ENCODE results near the gene FUT2. TPM values are rescaled to one million over a fixed set of nuclear protein-coding genes. Genes with fewer than 3 reads are reported as not detected.

Gene FUT2
- not detected in 2 replicates for total RNA-seq

GRCh38 chr19:48695743-48696352, at the start of gene FUT2:
Gene FUT2 (plus strand): TSS chr19:48695971. CDS start chr19:48702957, 6,986 bp downstream.

GRCh38 chr19:48646001-48646721, 49.6 kb upstream of the FUT2 start, which contains the start of gene CA11:
Gene CA11 (minus strand): TSS chr19:48646187. CDS start chr19:48645632, 555 bp downstream.

DNA sequence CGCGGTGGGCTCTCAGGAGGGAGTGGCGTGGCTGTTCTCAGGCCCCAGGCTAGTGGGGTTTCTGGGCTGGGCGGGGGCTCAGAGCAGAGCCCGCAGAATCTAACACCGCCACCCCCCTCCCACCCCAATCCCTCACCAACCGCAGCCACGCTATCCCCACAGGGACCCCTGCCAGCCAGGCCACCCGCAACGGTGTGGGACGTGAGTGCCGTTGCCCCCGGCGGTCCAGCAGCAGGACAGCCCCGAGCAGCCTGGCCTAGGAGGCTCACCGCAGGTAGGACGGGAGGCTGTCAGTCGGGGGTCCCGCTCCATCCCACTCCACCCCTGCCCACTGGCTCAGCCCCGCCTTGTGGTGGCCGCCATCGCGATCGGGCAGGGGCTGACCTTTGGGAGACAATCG, 22.8 kb upstream of the FUT2 start, which contains the start of gene NTN5:
Gene NTN5, minus strand, starts transcription at position 24 of the 400 bp plus-strand sequence. CDS start 2,031 bp downstream, outside the sequence.

GRCh38 chr19:48719263-48720171, 23.7 kb downstream of the FUT2 start, which contains the start of gene MAMSTR:
Gene MAMSTR (minus strand): TSS chr19:48719725. CDS start chr19:48719031, 694 bp downstream.

DNA sequence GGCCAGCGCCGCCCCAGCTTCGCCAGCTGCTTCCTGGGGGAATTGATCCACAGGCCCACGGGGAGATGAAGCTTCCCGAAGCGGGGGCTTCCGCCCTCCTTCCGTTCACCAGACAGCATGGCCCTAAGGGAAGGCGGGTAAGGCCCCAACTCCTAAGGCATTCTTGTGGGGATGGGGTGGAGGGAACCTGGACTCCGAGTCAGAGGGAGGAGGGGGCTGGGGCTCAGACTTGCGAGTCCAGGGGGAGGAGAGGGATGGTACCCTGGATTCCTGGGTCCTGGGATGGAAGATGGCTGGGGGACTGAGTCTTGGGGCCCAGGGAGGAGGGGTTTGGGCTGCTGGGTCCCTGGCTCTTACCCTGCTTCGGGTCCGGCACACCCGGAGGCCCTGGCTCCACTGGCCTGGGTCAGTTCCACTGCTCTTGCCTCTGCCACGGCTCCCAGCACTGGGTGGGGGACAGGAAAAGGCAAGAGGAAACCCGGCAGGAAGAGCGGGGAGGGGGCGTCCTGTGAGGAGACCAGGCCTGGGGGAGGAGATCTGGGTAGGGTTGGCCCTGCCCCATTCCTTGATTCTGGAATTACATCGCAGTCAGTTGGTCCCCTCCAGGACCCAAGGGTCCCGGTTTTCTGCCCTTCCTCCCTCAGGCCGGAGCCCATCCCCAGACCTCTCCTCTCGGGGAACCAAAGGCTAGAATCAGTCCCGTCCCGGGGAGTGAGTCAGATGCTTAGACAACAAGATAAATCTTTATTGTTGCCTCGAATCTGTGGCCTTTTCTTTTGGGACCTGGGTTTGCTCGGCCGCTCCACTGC, 44.6 kb downstream of the FUT2 start, which contains the start of gene RASIP1:
Gene RASIP1, minus strand, starts transcription at position 447 of the 809 bp plus-strand sequence. Its CDS starts 328 bp downstream, at position 119.

GRCh38 chr19:48746738-48747575, 51.2 kb downstream of the FUT2 start, which contains the start of gene IZUMO1:
Gene IZUMO1 (minus strand): TSS chr19:48746909. CDS start chr19:48745859, 1,050 bp downstream.

GRCh38 chr19:48752496-48753365, 57.0 kb downstream of the FUT2 start, which contains the start of gene FUT1:
Gene FUT1 (minus strand): TSS chr19:48752641. CDS start chr19:48751281, 1,360 bp downstream.

DNA sequence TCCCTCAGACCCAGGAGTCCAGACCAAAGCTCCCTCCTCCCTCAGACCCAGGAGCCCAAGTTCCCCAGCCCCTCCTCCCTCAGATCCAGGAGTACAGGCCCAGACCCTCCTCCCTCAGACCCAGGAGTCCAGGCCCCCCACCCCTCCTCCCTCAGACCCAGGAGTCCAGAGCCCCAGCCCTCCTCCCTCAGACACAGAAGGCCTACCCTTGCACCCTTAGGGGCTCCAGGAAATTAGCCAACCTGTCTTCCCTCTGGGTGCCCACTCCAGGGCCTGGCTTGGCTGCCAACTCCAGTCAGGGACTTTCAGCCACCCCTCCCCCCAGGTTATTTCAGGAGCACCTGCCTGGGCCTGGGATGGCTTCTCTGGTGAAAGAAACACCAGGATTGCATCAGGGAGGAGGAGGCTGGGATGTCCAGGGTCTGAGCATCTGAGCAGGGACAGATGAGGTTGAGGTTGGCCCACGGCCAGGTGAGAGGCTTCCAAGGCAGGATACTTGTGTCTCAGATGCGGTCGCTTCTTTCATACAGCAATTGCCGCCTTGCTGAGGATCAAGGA, 59.4 kb downstream of the FUT2 start, which contains the start of gene FGF21:
Gene FGF21, plus strand, starts transcription at position 441 of the 558 bp plus-strand sequence. CDS start 713 bp downstream, outside the sequence.

Other genes starting within 250 kb of the FUT2 start
- gene GRWD1, start 250.0 kb upstream of the FUT2 start, total RNA-seq, result 21.0 and 23.2 TPM in 2 replicates
- gene KCNJ14, start 240.4 kb upstream of the FUT2 start, total RNA-seq, result 0.65 TPM in 2 replicates
- gene CYTH2, start 226.6 kb upstream of the FUT2 start, total RNA-seq, result 29.4 and 35.8 TPM in 2 replicates
- gene LMTK3, start 184.1 kb upstream of the FUT2 start, total RNA-seq, result under 0.01 and 0.11 TPM in 2 replicates
- not detected in 2 replicates for gene SULT2B1, start 143.8 kb upstream of the FUT2 start, total RNA-seq
- gene SPACA4, start 89.2 kb upstream of the FUT2 start, total RNA-seq, result not detected in 2 replicates
- 0.65 TPM in 1 of 2 replicates, not detected in the other for gene FAM83E, start 80.9 kb upstream of the FUT2 start, total RNA-seq
- 1,190 and 1,683 TPM in 2 replicates for gene RPL18, start 76.8 kb upstream of the FUT2 start, total RNA-seq
- 8.4 and 8.9 TPM in 2 replicates for gene SPHK2, start 76.5 kb upstream of the FUT2 start, total RNA-seq
- 4.5 and 5.0 TPM in 2 replicates for gene DBP, start 58.6 kb upstream of the FUT2 start, total RNA-seq
- gene CA11, start 49.8 kb upstream of the FUT2 start, total RNA-seq, result 0.78 and 1.4 TPM in 2 replicates
- 0.22 TPM in 1 of 2 replicates, not detected in the other for gene NTN5, start 23.0 kb upstream of the FUT2 start, total RNA-seq
- gene MAMSTR, start 23.8 kb downstream of the FUT2 start, total RNA-seq, result 1.7 and 2.9 TPM in 2 replicates
- 0.91 and 1.3 TPM in 2 replicates for gene RASIP1, start 44.6 kb downstream of the FUT2 start, total RNA-seq
- not detected in 2 replicates for gene IZUMO1, start 50.9 kb downstream of the FUT2 start, total RNA-seq
- 0.22 TPM in 1 of 2 replicates, not detected in the other for gene FUT1, start 56.7 kb downstream of the FUT2 start, total RNA-seq
- not detected in 2 replicates for gene FGF21, start 59.6 kb downstream of the FUT2 start, total RNA-seq
- gene BCAT2, start 115.1 kb downstream of the FUT2 start, total RNA-seq, result 21.4 and 28.0 TPM in 2 replicates
- 2.2 and 6.8 TPM in 2 replicates for gene HSD17B14, start 140.5 kb downstream of the FUT2 start, total RNA-seq
- 23.1 and 31.3 TPM in 2 replicates for gene PLEKHA4, start 172.6 kb downstream of the FUT2 start, total RNA-seq
- 59.2 and 70.2 TPM in 2 replicates for gene PPP1R15A, start 176.4 kb downstream of the FUT2 start, total RNA-seq
- 0.11 TPM in 1 of 2 replicates, not detected in the other for gene TULP2, start 202.8 kb downstream of the FUT2 start, total RNA-seq
- 258 and 269 TPM in 2 replicates for gene NUCB1, start 204.3 kb downstream of the FUT2 start, total RNA-seq
- 0.13 and 0.32 TPM in 2 replicates for gene DHDH, start 237.7 kb downstream of the FUT2 start, total RNA-seq